GM12878 (cell line): ENCODE measurements around the gene BCL2L12. TPM values are rescaled to one million over a fixed set of nuclear protein-coding genes. Genes with fewer than 3 reads are reported as not detected.
"Not testable (repeated sequence)": the region's sequence is repeated elsewhere in the genome, so short reads cannot be mapped to it uniquely, and the experiment has no call there.

Experiments
- ATAC-seq: fragments of 200-7000 bp; cut with Tn5 transposase; 3 replicates; pipeline ENCODE4 v1.9.1; 2020; ENCODE audit warnings: mild to moderate bottlenecking, moderate library complexity
- BruUV-seq: library from RNA; stranded (reverse); fragments of 400-500 nt; replicated peaks from 2 replicates; lab custom pipeline; 2021; lab: Mats Ljungman, UMichigan
- CTCF ChIA-PET: fragments of 300-600 bp; sonication (Branson Sonifier 250); formaldehyde crosslinking; extraction: SDS; loops from one replicate; lab custom pipeline; 2021; ENCODE audit warnings: inconsistent platforms; lab: Yijun Ruan, JAX
- POLR2A ChIA-PET: fragments of 350-600 bp; formaldehyde crosslinking; extraction: SDS; loops from one replicate; lab custom pipeline; 2021; ENCODE audit warnings: inconsistent platforms; lab: Charles Lee
- RAD21 ChIA-PET: fragments of 300-600 bp; sonication (Branson Sonifier 250); formaldehyde crosslinking; loops from one replicate; lab custom pipeline; 2023; ENCODE audit warnings: antibody characterized with exemption; ENCODE audit not compliant: unreplicated experiment; lab: Charles Lee
- SMC1A ChIA-PET: fragments of 300-600 bp; sonication (Branson Sonifier 250); formaldehyde crosslinking; loops from one replicate; lab custom pipeline; 2023; ENCODE audit not compliant: unreplicated experiment, uncharacterized antibody; lab: Charles Lee
- DNase-seq: peaks from one replicate; pipeline ENCODE4 v3.0.0-alpha.2; 2011; ENCODE audit warnings: low read depth, low spot score
- FAIRE-seq: peaks from 3 replicates; lab custom pipeline; 2011; peaks lifted over from hg19 to GRCh38; lab: Jason Lieb, UNC
- H2AFZ ChIP-seq: 2 replicates; pipeline ENCODE4 v1.6.0; 2011; ENCODE audit warnings: low read depth, low read length, control low read depth; ENCODE audit not compliant: control insufficient read depth
- H3K27ac ChIP-seq: 2 replicates; pipeline ENCODE4 v1.5.1; 2011; ENCODE audit warnings: control low read depth; ENCODE audit not compliant: control insufficient read depth, insufficient read depth
- H3K27me3 ChIP-seq, 2 experiments: replicated peaks in 1 of 2; 2 replicates each; pipeline versions ENCODE4 v1.6.0 to v1.6.1; 2011; ENCODE audit warnings: low read length in 1 of 2; ENCODE audit not compliant: control insufficient read depth in 2 of 2, insufficient read depth in 2 of 2
- H3K36me3 ChIP-seq, 2 experiments: 2 replicates each; pipeline ENCODE4 v1.5.1; 2011; ENCODE audit warnings: low read length in 1 of 2; ENCODE audit not compliant: control insufficient read depth in 2 of 2, insufficient read depth in 2 of 2
- H3K4me1 ChIP-seq: 2 replicates; pipeline ENCODE4 v1.6.1; 2011; ENCODE audit warnings: mild to moderate bottlenecking, low read length, moderate library complexity, mixed read lengths; ENCODE audit not compliant: control insufficient read depth, insufficient read depth
- H3K4me2 ChIP-seq: 2 replicates; pipeline ENCODE4 v1.6.0; 2011; ENCODE audit warnings: control low read depth; ENCODE audit not compliant: control insufficient read depth, insufficient read depth
- H3K4me3 ChIP-seq: fragments of 200-600 bp; sonication (generic); 2 replicates; pipeline ENCODE4 v1.5.1; 2016
- H3K79me2 ChIP-seq: 2 replicates; pipeline ENCODE4 v1.6.0; 2011; ENCODE audit warnings: low read length; ENCODE audit not compliant: control insufficient read depth, insufficient read depth
- H3K9ac ChIP-seq: 2 replicates; pipeline ENCODE4 v1.8.0; 2011; ENCODE audit warnings: low read length, control low read depth, mixed read lengths; ENCODE audit not compliant: control insufficient read depth, insufficient read depth
- H3K9me3 ChIP-seq: replicated peaks from 3 replicates; pipeline ENCODE4 v1.5.1; 2011; ENCODE audit warnings: mild to moderate bottlenecking, low read length; ENCODE audit not compliant: control insufficient read depth, insufficient read depth
- H4K20me1 ChIP-seq: 2 replicates; pipeline ENCODE4 v1.6.0; 2011; ENCODE audit not compliant: control insufficient read depth, insufficient read depth
- ASH2L ChIP-seq: fragments of 300-600, 200-600 bp; sonication (generic); IDR thresholded peaks from 2 replicates; pipeline ENCODE4 v1.6.1; 2017; ENCODE audit warnings: low read depth, mild to moderate bottlenecking, borderline replicate concordance
- ATF2 ChIP-seq: IDR thresholded peaks from 2 replicates; pipeline ENCODE4 v1.6.1; 2012; ENCODE audit warnings: low read length, inconsistent platforms
- ESRRA ChIP-seq: IDR thresholded peaks from 2 replicates; pipeline ENCODE4 v1.6.1; 2012; ENCODE audit warnings: mild to moderate bottlenecking, low read length, improper control_type of control experiment
- MTA2 ChIP-seq: fragments of 450-650 bp; IDR thresholded peaks from 2 replicates; pipeline ENCODE4 v1.6.1; 2016; ENCODE audit warnings: low read depth, mild to moderate bottlenecking, moderate library complexity
- MYB ChIP-seq: fragments of 150-350 bp; IDR thresholded peaks from 2 replicates; pipeline ENCODE4 v1.6.1; 2014; ENCODE audit warnings: mild to moderate bottlenecking, low read depth, low read length, borderline replicate concordance
- MYC ChIP-seq: IDR thresholded peaks from 2 replicates; pipeline ENCODE4 v1.6.1; 2011; ENCODE audit warnings: mild to moderate bottlenecking, low read length, moderate library complexity, inconsistent platforms; ENCODE audit not compliant: insufficient read depth, insufficient replicate concordance, insufficient read length, severe bottlenecking
- SIN3A ChIP-seq: IDR thresholded peaks from 2 replicates; pipeline ENCODE4 v1.6.1; 2012; ENCODE audit warnings: low read depth, low read length, improper control_type of control experiment
- SUZ12 ChIP-seq: fragments of 200-600 bp; sonication (generic); IDR thresholded peaks from one replicate; pipeline ENCODE4 v1.6.1; 2018; ENCODE audit warnings: antibody characterized with exemption, mild to moderate bottlenecking; ENCODE audit not compliant: unreplicated experiment
- USF1 ChIP-seq: IDR thresholded peaks from 2 replicates; pipeline ENCODE4 v1.6.1; 2011; ENCODE audit warnings: borderline replicate concordance, low read depth, mild to moderate bottlenecking, moderate library complexity, mixed read lengths, low read length; ENCODE audit not compliant: insufficient read depth; ENCODE audit errors: extremely low read length
- USF2 ChIP-seq: IDR thresholded peaks from 2 replicates; pipeline ENCODE4 v1.6.1; 2011; ENCODE audit warnings: low read depth, low read length, improper control_type of control experiment, borderline replicate concordance
- WGBS: methylation state at CpG from one replicate; pipeline ENCODE4 v1.1.6; 2016; ENCODE audit warnings: low lambda C conversion rate; ENCODE audit not compliant: insufficient replicate concordance, insufficient coverage; ENCODE audit errors: missing lambda C conversion rate; 5-methylcytosine and 5-hydroxymethylcytosine counted together
- in situ Hi-C: fragments of 300-500 bp; cut with MboI; formaldehyde crosslinking; loops from 9 replicates; pipeline ENCODE4 v1.14.3; 2018; ENCODE audit warnings: mixed read lengths
- intact Hi-C: fragments of 100-400 bp; cut with micrococcal nuclease; formaldehyde crosslinking; loops from one replicate; pipeline ENCODE4 v1.14.2; 2022; ENCODE audit not compliant: unreplicated experiment
- polyA plus RNA-seq, 11 experiments: library from polyadenylated mRNA; depleted of rRNA in 4 of 11; unstranded in 6 of 11; stranded (reverse) in 5 of 11; fragments of >200 nt; fragmentation: Nextera tagmentation in 4 of 11; fragmentation: Illumina TruSeq in 1 of 11; extraction: Ambion mirVana in 4 of 11; extraction: Trizol in 1 of 11; gene quantifications; 1 replicate in 1 of 11; 2 replicates in 10 of 11; pipeline versions ENCODE4 v1.2.1 to v1.2.3, GENCODE V29; 2011 to 2016; ENCODE audit warnings: inconsistent platforms in 2 of 11, missing spikeins in 2 of 11, low read depth in 1 of 11
- total RNA-seq, 4 experiments: library from RNA; depleted of rRNA in 3 of 4; stranded (reverse); fragments of >200 nt in 3 of 4; fragmentation: Illumina TruSeq in 1 of 4; extraction: Trizol in 1 of 4; gene quantifications; 2 replicates each; pipeline versions ENCODE4 v1.2.1 to v1.2.3, GENCODE V29; 2013 to 2021

Gene BCL2L12
- total and polyA plus RNA-seq, 10 of the 15 experiments (the other 5 are each of a cell fraction or from before 2014, with no cell fraction given), result 1.8 to 143 (median 50.4) TPM

- ATAC-seq, result no peak
- TF ChIP-seq USF1 (no peak), ATF2 (no peak), SIN3A (no peak), SUZ12 (no peak), ESRRA (no peak), MYC (no peak), USF2 (no peak), MTA2 (no peak), ASH2L (no peak), MYB (no peak)
- POLR2A ChIA-PET, result interaction anchor here (1.1 kb wide), 1 partner anchor 40 kb away, joined by 3 read pairs; no protein-coding TSS in a partner anchor
Observed at GRCh38 chr19:49718991-49719390, 53.3 kb downstream of the BCL2L12 start.

DNA sequence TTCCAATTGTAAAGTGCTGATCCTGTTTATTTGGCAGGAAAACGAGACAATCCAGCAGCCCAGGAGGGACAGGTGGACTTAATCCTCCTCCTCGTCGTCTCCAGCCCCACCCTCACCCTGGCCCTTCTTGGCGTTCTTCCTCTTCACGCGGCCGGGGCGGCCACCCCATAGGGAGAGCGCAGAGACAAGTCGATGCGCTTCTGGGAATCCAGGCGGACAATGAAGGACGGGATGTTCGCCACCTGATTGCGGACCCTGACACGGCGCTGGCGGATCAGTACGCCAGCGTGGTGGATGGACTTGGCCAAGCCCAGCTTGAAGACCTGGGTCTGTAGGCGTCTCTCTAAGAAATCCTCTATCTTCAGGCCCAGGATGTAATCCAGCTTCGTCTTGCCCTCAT, 53.7 kb downstream of the BCL2L12 start:
- H3K79me2 ChIP-seq, BruUV-seq, FAIRE-seq, H3K27me3 ChIP-seq, H3K9me3 ChIP-seq, in situ Hi-C loops, H3K4me3 ChIP-seq, H3K4me2 ChIP-seq, H2AFZ ChIP-seq, CTCF ChIA-PET, H3K36me3 ChIP-seq, H3K4me1 ChIP-seq, DNase-seq, H3K27ac ChIP-seq, intact Hi-C loops, H3K9ac ChIP-seq, POLR2A ChIA-PET, SMC1A ChIA-PET, ATAC-seq, RAD21 ChIA-PET, H4K20me1 ChIP-seq: not testable (repeated sequence)
- WGBS, result 85% methylated on average over 22 of the region's 22 CpGs

More at GRCh38 chr19:49718991-49719390, 53.3 kb downstream of the BCL2L12 start:
- ChIA-PET CTCF (no interaction called here), SMC1A (no interaction called here), RAD21 (no interaction called here)
- Histone ChIP-seq H3K27ac (no peak overlapping the region), H3K4me3 (no peak overlapping the region), H2AFZ (no peak overlapping the region), H3K4me2 (no peak overlapping the region), H3K27me3 (no peaks in the 10 kb centered on the region), H3K4me1 (no peaks in the 10 kb centered on the region), H4K20me1 (no peaks in the 10 kb centered on the region), H3K9ac (no peak overlapping the region), H3K36me3 (no peaks in the 10 kb centered on the region), H3K9me3 (no peaks in the 10 kb centered on the region; the same call in 2 of the 3 replicates), H3K79me2 (no peaks in the 10 kb centered on the region)
- in situ Hi-C loops (no loop called here), intact Hi-C loops (no loop called here)
- WGBS, result 45% methylated on average over 6 of the region's 6 CpGs
- BruUV-seq, result no TSS peak
- no peak for DNase-seq
- FAIRE-seq, result no peak
